T-helper 1 cell (primary cell): ENCODE results near the gene ICE1.
"Not testable (repeated sequence)": the region's sequence is repeated elsewhere in the genome, so short reads cannot be mapped to it uniquely, and the experiment has no call there.

Experiments used
- DNase-seq, 5 donors: peaks; one replicate each; pipeline ENCODE4 v3.0.0-alpha.2; 2012 to 2020

ICE1 gene

DNA sequence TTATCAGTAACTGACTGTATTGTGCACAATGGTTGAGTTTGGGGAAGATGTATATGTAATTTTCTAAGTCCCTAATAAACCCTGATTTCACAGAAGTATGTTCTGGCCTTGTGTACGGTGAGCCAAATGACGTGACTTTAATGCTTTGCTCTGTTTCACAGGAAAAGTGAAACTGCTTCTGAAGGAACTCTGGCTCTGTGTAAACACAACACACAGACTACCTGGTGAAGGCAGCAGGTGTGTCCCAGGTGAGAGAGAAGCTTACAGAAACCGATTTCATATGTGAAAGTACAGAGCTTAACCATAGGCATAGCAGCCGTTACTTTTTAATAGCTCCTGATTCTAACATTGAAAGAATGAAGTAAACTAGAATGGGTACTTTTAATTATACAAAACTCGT is 31.9 kb downstream of the ICE1 start:
- no peak for DNase-seq

DNA sequence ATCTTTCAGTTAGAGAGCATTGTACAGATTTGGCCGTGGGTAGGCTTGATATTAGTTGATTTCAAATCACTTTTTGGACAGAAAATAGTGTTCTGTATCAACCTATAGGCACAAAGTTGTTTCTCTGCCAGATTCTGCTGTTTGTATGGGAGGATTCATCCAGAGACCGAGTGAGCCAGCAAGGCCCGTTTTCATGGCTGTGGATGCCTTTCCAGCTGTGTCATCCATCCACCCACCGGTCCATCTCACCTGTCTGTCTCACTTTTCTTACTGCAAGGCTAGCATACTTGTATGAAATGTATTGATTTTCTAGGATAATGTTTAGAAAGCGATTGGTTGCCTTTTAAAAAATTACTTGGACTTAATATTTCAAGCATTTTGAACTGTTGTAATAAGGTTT is 34.4 kb downstream of the ICE1 start:
- no peak for DNase-seq

DNA sequence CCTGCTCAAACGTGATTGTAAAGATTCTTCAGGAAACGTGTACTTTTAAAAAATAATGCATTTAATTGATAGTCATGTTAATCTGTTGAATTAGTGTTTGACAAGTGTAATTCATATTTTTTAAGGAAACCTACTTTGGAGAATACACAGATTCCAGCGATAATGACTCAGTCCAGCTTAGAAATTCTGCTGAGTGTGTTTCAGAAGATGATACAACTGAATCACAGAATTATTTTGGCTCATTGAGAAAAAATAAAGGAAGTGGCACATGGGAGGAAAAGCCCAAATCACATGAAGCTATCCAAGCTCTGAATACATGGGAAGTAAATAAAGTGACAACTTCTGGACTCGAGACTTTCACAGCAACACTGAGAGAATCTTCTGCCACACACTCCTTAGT is 37.8 kb downstream of the ICE1 start:
- no peak for DNase-seq

DNA sequence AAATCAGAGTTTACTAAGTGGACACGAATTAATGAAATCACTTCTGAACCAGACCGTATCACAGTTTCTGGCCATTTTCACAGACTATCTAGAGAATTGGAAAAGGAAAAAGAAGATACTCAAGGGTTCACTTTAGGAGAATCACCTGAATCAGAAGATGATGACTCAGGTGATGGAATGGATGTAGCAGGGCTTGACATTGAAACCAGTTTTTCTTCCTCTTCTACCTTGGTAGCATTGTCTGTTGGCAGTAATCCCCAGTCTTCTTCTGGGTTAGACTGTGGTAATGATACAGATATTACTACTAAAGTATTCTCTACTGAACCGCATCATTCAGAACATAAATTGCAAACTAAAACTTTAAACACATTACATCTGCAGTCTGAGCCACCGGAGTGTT is 38.5 kb downstream of the ICE1 start:
- DNase-seq, result no peak

DNA sequence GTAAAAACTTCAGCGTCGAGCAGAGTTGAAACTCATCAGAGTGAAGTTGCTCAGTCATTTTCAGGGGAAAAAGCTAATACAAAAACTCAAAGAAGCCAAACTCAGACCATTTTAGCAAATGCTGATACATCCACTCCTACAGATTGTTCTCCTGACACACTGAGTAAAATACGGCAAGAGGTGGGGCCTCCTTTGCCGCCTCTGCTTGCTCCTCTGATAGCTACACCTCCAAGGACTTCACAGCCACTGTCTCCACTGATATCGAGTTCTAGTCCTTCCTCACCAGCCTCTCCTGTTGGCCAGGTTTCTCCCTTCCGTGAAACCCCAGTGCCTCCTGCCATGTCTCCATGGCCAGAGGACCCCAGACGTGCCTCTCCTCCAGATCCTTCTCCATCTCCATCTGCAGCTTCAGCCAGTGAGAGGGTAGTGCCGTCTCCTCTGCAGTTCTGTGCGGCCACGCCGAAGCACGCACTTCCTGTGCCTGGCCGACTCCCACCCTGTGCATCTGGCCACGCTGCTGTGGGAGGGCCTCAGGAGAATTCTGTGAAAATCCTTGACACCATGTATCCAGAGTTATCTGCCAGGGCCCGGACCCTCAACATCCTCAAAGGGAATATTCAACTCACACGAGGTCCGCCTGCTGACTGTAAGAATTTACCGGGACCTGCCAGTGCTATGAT is 41.7 kb downstream of the ICE1 start:
- no peak for DNase-seq

DNA sequence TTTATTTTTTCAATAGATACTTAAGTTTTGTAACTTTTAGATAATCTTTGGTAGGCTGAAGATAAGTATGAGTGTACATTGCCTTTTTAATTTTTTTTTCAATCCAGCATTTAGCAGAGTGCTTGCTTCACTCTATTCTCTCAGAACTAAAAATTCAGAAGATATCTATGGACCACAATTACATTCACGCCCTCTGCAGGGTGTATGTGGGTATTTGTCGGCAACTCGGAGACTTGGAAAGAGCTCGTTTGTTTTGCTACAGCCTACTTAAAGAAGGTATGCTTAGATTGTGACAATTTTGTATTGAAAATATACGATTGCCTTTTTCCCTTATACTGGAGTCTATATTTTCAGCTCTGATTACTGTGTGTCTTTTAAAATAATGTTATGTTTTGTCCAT is 43.8 kb downstream of the ICE1 start:
- DNase-seq, result no peak

DNA sequence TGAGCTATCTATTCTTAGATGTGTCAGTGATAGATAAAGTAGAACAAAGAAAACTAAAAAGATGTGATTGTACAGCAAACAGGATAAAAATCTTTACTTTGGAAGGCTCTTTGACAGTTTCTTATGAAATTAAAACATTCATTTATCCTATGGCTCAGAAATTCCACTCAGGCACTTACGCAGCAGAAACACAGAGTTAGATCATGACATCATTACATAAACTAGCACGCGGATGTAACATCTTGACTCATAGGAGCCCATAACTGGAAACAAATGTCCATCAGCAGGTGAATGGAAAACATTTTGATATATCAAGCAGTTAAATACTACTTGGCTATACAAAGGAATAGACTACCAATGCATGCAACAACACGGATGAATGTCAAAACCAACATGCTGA is 45.3 kb downstream of the ICE1 start:
- no peak for DNase-seq

DNA sequence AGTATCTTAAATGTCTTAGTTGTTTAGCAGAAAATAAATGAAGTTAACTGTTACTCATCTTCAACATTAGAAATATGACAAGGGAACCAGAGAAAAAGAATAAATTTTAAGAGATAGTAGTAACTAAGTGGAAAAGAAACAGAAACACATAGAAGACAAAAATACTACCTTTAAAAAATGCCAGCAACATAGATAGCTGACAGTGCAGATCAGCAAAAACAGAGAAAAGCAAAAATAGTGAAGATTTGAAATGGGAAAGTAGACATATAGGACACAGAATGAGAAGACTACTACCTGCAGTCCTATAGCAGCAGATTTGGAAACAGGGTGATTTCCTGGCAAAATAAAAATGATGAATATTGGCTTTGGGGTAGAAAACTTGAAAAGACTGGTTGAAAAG is 48.5 kb downstream of the ICE1 start:
- DNase-seq, result no peak

DNA sequence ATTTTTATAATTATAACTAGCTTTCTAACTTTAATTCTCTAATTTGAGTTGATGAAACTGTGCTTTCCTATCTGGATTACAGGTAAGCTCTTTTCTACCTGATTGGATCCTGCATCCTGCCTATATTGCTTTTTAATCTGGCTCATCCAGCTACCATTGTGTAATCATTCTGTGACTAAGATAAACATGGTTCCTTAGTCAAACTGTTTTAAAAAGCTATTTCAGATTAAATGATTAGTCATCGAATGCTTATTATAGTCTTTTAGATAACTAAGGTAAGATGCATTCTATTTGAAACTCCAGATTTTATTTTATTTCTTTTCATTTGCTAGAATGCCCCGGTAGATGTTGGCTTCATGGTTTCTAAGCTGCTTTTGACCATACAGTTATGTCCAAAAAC is 50.7 kb downstream of the ICE1 start:
- DNase-seq, result no peak

DNA sequence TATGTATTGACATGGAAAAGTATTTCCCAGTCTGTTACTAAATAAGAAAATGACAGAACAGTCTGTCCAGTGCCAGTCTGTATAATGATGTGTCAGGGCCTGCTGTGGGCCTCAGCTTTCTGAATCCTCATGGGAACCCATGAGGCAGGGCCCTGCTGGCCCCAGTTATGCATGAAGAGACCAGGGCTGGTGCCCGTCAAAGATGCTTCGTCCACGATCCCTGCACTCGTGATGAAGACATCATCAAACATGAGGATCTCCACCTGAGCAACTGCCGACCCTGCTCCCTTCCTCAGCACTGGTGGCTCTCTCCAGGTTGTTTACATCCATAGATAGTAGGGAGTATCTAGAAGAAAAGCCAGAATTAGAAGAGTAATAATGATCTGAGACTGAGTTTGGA is 52.5 kb downstream of the ICE1 start:
- no peak for DNase-seq

DNA sequence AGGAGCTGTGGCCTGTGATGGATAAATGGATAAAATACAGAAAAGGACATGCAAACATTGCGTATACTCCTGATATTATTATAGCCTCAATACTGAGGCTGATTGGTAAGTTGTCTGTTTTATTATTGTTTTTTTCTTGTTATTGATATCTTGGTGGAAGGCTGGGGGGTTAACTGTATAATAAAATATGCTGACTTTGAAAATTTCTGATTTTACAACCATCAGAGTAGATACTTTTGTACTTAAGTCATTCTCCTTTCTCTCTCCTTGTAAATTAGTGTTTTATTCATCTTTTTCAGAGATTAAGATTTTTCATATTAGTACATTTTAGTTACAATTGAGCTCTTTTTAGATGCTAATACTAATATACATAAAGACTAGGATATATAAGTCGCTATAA is 53.5 kb downstream of the ICE1 start:
- DNase-seq, result no peak

DNA sequence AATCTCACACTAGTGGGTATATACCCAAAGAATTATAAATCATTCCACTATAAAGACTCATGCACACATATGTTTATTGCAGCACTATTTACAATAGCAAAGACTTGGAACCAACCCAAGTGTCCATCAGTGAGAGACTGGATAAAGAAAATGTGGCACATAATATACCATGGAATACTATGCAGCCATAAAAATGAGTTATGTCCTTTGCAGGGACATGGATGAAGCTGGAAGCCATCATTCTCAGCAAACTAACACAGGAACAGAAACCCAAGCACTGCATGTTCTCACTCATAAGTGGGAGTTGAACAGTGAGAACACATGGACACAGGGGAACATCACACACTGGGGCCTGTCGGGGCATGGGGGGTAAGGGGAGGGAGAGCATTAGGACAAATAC is 57.1 kb downstream of the ICE1 start:
- DNase-seq, result not testable (repeated sequence)

DNA sequence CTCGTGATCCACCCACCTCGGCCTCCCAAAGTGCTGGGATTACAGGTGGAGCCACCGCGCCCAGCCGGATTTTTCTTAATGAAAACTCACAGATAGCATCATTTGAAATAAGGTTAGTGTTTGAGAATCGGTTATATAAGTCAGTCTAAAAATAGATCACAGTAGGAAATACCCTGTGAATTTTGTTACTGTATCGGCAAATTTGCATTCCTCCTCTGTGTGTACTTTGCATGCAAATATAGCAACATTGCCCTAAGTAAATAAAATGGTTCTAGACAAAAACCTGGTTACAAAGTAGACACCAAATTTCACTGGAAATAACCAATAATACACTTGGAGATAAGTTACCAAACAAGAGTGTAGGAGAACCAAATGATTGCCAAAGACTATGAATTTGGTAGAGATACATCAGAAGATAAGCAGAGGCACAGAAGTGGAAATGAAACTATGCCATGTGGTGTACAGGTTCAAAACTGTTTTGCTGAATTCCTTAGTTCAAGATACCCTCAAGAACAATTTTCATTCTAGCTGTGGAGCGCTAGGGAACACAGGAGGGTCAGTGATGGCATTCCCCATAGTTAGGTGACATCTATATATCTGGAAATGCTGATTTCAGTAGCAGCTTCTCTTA is 58.1 kb downstream of the ICE1 start:
- DNase-seq, result peak in 1 of 5 donors; percentile 5

DNA sequence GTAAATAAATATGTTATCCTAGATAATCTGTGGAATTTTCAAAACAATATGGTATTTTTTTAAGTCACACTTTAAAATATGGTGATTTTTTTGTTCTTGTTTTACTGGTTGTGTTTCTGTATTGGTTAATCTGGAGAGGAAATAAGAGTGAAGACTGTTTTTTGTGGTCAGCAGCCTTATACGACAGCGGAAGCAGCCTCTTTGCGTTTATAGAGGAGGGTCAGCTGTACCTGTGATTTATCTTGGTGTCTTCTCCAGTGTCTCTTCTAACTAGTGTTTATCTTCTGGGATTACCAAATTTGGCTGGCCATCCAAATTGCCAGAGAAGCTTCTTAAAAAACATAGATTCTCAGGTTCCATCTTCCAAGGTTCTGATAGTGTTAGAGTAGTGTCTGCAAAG is 58.7 kb downstream of the ICE1 start:
- peak in 1 of 5 donors; percentile 46 for DNase-seq

DNA sequence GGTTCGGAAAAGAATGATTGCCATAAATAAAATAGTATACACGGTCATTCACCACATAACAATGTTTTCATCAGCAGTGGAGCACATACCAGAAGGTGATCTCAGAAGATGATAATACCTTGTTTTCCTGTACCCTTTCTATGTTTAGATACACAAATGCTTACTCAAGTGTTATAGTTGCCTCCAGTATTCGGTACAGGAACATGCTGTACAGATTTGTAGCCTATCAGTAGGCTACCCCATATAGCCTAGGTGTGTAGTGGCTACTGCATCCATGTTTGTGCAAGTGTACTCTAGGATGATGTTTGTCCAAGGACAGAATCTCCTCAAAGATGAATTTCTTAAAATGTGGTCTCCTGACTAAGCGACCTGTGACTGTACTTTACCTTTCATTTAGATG is 59.2 kb downstream of the ICE1 start:
- DNase-seq, result no peak

DNA sequence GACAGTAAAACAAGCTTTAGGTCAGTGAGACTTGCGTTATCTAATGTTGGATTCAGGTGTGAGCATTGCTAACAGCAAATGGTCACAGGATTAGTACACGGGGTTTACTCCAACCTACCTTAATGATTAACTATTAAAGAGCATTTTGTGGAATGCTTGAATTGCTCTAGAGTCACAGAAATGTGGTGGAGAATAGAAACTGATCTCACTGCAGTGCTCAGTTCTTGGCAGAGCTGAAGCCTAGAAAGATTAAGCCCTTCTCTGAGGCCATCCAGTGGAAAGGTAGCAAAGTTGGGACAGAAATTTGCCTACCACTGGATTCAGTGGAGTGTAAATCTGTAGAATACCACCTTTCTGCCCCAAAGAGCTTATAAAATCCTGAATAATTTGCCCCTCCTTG is 60.9 kb downstream of the ICE1 start:
- no peak for DNase-seq

DNA sequence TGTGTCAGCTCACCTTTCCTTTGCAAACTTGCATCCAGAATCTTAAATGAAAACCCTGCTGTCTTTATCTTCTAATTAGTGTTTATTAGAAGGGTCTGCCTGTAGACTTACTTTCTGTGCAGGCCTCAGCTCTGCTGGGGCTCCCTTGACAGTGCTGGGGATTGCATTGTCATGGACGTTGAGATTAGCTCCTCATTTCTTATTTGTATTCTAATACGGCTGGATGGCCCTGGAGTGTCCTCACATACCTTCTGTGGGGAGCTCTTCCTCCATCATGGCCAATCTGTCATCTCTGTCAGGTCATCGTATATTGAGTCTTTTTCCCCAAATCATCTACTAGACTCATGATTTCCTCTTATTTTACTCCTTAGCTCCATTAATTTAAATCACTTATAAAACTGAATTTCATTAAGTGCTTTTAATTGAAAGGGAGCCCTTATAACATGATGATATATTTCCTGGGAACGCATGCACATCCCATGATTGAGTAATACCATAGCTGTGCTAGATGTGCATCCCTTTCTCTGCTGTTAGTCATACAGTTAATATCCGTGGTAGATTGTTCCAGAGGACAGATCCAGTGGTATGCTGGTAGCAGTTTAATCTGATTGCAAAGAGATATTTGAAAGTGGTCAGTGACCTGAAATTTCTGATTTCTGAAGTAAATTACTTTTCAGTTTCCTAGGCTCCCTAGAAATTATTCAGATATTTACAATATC is 61.6 kb downstream of the ICE1 start:
- no peak for DNase-seq

DNA sequence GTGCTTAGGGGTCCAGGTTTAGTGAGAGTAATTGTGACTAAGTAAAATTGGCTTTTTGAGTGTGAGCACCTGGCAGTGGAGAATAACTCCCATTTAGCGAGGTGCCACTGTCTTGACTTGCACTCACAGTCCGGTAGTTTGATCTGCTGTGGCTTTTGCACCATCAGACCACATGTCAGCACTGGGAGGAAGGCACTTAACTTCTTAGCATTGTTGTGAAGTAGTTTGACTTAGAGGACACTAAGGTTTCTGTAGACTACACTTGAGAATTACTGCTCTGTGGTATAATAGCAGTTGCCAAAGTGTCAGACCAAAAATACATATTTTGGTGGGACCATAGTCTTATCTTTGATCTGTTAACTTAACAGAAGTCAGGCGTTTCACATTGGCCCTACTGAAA is 63.6 kb downstream of the ICE1 start:
- no peak for DNase-seq

DNA sequence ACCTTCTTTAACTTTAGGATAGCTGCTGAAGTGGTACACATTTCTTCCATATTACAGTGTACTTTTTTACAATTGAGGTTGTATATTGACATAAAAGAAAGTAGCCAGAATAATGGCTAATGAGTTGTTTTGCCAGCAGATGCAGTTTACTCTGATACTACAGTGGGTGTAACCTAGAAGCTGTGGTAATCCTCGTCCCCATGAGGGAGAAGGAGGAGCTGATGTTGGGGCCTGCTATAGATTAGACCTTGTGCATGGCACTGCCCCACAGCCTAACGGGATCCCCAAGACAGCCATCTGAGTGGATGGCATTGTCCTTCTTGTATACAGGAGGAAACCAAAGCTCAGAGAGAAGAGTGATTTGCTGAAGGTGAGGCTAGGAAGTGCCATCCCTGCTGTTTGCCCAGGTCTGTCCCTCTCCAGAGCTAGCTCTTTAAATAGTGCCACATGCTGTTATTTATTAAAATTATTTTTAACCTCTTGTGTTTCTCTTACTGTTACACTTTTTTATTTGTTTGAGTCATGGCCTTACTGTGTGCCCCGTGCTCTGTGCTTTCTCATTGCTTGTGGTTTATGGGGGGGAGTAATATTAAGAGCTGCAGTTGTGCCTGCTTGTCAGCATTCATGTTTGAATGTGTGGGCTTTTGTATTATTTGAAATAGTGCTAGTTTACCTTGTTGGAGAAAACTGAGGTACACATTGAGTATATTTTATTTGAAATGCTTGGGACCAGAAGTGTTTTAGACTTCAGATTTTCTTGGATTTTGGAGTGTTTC is 65.3 kb downstream of the ICE1 start:
- DNase-seq, result no peak

DNA sequence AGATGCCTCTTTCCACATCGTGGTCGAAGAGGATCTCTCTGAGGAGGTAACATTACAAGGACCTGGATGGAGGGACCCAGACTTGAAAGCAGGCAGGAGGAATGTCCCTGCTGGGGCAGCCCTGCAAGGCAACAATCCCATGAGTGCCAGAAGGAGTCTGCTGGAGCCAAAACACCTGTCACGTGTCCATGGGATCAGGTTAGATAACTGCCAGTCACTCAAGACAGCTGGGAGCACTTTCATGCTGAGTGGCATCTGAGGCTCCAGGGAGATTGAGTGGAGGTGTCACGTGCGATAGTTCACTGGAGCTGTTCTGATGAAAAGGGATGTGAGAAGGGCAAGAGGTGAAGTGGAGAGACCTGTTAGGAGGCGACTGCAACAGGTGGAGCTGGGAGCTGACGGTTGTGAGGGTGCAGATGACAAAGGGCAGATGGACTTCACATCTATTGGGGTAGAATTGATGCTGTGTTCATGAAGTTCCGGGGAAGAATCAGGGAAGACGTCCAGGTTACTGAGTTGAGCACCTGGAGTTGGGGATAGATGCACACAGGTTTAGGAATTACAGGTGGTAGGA is 68.4 kb downstream of the ICE1 start:
- DNase-seq, result no peak

DNA sequence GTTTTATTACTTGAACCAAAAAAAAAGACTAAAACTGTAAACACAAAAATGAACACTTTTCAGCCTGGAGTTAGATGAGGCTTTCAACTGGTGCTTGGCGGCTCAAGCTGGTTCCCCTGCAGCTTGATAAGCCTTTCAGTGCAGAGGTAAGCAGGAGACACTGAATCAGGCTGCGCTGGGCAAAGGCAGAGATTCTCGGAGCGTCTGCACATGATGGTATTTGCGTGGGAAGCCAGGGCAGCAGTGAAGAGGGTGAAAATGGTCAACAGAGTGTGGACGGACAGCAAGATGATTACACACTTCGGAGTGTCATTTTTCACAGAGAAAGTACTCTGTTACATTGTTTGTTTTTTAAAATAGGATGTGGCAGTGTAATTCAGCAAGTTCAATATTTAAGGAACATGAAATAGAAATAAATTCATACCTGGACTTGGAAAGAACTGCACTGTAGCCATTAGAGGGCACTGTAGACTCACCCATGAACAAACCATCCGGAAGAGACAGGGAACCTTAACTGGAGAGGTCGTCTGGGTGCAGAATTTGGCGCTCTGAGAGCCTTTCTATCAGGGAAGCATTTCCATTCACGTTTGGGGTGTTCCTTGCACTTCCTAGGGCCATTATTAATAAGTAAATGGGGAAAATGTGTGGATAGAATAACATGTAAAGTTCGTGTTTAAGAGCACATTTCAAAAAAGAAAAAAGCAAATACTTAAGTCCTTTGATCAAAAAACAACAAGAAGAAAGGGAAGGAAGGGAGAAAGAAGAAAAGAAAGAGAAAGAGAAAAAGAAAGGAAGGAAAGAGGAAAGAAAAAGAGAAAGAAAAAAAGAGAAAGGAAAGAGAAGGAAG is 69.8 kb downstream of the ICE1 start:
- peak in 4 of 5 donors; percentile 24 to 61 (median 32) for DNase-seq

DNA sequence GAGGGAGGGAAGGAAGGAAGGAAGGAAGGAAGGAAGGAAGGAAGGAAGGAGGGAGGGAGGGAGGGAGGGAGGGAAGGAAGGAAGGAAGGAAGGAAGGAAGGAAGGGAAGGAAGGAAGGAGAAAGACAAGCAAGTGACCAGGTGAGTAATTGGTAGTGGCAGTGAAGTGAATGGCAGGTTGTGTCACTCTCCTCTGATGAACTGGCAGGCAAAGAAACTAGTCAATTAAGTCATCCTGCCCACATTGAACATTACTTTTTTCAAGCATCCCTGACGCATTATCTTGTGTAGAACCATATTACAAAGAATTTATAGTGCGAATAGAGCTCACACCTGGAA is 70.4 kb downstream of the ICE1 start:
- DNase-seq, result not testable (repeated sequence)
